Testis (tissue), 2 donors: ENCODE results near the gene FAM162A.
A peak's percentile ranks its signal among the peaks of the same experiment; 100 is the strongest.

ENCODE experiments used
- POLR2A ChIP-seq: fragments of 450-650 bp; IDR thresholded peaks from one replicate; pipeline ENCODE4 v1.6.1; 2017; ENCODE audit warnings: antibody characterized with exemption, mild to moderate bottlenecking, moderate library complexity
- TF ChIP-seq, protein P1 (sequence below), 3 experiments: fragments of 450-650 bp in 2 of 3; fragments of 200-600 bp in 1 of 3; sonication (generic) in 1 of 3; IDR thresholded peaks; one replicate each; pipeline ENCODE4 v1.5.1; 2016 to 2019; ENCODE audit warnings: antibody characterized with exemption in 3 of 3, mild to moderate bottlenecking in 2 of 3, moderate library complexity in 1 of 3

GRCh38 chr3:122458992-122459391 is 75.0 kb downstream of the FAM162A start:
- TF ChIP-seq, protein P1, sequence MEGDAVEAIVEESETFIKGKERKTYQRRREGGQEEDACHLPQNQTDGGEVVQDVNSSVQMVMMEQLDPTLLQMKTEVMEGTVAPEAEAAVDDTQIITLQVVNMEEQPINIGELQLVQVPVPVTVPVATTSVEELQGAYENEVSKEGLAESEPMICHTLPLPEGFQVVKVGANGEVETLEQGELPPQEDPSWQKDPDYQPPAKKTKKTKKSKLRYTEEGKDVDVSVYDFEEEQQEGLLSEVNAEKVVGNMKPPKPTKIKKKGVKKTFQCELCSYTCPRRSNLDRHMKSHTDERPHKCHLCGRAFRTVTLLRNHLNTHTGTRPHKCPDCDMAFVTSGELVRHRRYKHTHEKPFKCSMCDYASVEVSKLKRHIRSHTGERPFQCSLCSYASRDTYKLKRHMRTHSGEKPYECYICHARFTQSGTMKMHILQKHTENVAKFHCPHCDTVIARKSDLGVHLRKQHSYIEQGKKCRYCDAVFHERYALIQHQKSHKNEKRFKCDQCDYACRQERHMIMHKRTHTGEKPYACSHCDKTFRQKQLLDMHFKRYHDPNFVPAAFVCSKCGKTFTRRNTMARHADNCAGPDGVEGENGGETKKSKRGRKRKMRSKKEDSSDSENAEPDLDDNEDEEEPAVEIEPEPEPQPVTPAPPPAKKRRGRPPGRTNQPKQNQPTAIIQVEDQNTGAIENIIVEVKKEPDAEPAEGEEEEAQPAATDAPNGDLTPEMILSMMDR (IDR thresholded peaks at IDR 0.05) = peak; percentile 16 to 49 (median 18)
- TF ChIP-seq POLR2A = no peak
